PC-3 (cell line): Measurements from ENCODE around the gene ANK3.

Experiments used
- CTCF ChIP-seq: fragments of 300-600 bp; sonication (generic); conservative IDR thresholded peaks from 2 replicates; pipeline ENCODE4 v1.5.1; 2017; ENCODE audit warnings: antibody characterized with exemption, low read depth, mild to moderate bottlenecking, low read length
- EZH2 ChIP-seq: fragments of 300-600 bp; sonication (generic); IDR thresholded peaks from one replicate; pipeline ENCODE4 v1.6.1; 2017; ENCODE audit warnings: antibody characterized with exemption, mild to moderate bottlenecking, low read length; ENCODE audit not compliant: unreplicated experiment
- EZH2phosphoT487 ChIP-seq: fragments of 300-600 bp; sonication (generic); IDR thresholded peaks from 2 replicates; pipeline ENCODE4 v1.6.1; 2018; ENCODE audit warnings: mild to moderate bottlenecking, antibody characterized with exemption, low read length, borderline replicate concordance

GRCh38 chr10:60234551-60234950 is 155.1 kb downstream of the ANK3 start:
- TF ChIP-seq CTCF (no peak), EZH2 (no peak), EZH2phosphoT487 (no peak)
